K562 treated with DMSO at 1 percent for 24 hours (cell line): Measurements from ENCODE around the gene UBE2C. TPM values are rescaled to one million over a fixed set of nuclear protein-coding genes. Genes with fewer than 3 reads are reported as not detected.

Experiments
- total RNA-seq: library from RNA; unstranded; fragments of 300-600 nt; gene quantifications from 2 replicates; pipeline ENCODE4 v1.2.3, GENCODE V29; 2022; ENCODE audit warnings: low read depth; ENCODE audit not compliant: insufficient read depth

Gene UBE2C
- total RNA-seq = 1.1 and 1.4 TPM in 2 replicates

DNA sequence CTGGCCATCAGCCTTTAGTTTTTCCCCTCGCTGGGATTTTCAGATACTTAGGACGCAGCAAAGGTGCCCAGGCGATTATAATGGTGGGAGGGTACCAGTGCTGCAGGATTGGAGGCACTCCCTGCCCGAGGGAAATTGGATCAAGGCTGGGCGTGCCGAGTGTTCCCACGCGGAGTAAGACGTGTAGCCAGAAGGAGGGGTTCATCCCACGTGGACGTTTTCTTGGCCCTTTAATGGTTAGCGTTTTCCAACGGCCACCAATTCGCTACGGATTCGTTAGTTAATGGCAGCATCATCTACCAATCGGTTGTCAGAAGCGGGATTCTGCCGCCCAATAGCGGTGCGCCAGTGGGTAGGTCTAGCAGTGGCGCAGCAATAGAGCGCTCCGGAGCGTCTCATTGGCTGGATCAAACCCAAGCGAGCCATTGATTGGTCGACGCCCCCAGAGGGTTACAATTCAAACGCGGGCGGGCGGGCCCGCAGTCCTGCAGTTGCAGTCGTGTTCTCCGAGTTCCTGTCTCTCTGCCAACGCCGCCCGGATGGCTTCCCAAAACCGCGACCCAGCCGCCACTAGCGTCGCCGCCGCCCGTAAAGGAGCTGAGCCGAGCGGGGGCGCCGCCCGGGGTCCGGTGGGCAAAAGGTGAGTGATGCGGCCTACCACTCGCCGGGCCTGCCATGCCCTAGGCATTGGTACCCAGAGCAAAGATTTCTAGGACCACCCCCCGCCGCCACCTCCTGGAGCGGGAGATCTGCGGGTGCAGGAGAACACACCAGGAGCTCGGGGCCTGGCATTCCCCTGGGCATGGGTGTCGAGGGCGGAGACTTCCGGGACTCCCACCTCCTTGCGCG lies at the start of gene UBE2C:
Gene UBE2C (plus strand): TSS at position 488 of the 849 bp plus-strand sequence. CDS start 52 bp downstream, at position 540.

GRCh38 chr20:45827030-45827652 lies 14.7 kb downstream of the UBE2C start, which contains the start of gene TNNC2:
TSS of gene TNNC2 (minus strand) at chr20:45827312. CDS start at chr20:45827248, 64 bp downstream.

GRCh38 chr20:45833030-45833882 lies 20.8 kb downstream of the UBE2C start, which contains the start of gene SNX21:
TSS of gene SNX21 (plus strand) at chr20:45833799. CDS start at chr20:45833920, 121 bp downstream.

GRCh38 chr20:45857114-45857881 lies 44.9 kb downstream of the UBE2C start, which contains the start of the genes ACOT8 and ZSWIM3:
TSS of gene ACOT8 (minus strand) at chr20:45857392. CDS start at chr20:45857315, 77 bp downstream.
TSS of gene ZSWIM3 (plus strand) at chr20:45857614. CDS start at chr20:45857826, 212 bp downstream.

Other genes starting within 250 kb of the UBE2C start
- not detected in 2 replicates for gene WFDC8, start 233.4 kb upstream of the UBE2C start, total RNA-seq
- gene WFDC10A, start 182.9 kb upstream of the UBE2C start, total RNA-seq = not detected in 2 replicates
- gene WFDC9, start 181.4 kb upstream of the UBE2C start, total RNA-seq = not detected in 2 replicates
- gene WFDC11, start 142.4 kb upstream of the UBE2C start, total RNA-seq = not detected in 2 replicates
- not detected in 2 replicates for gene WFDC13, start 110.6 kb upstream of the UBE2C start, total RNA-seq
- gene WFDC10B, start 107.6 kb upstream of the UBE2C start, total RNA-seq = not detected in 2 replicates
- gene SPINT4, start 90.3 kb upstream of the UBE2C start, total RNA-seq = not detected in 2 replicates
- not detected in 2 replicates for gene WFDC3, start 20.8 kb upstream of the UBE2C start, total RNA-seq
- 43.2 and 49.6 TPM in 2 replicates for gene DNTTIP1, start 20.7 kb upstream of the UBE2C start, total RNA-seq
- 0.63 TPM in 1 of 2 replicates, not detected in the other for gene TNNC2, start 14.7 kb downstream of the UBE2C start, total RNA-seq
- gene SNX21, start 21.2 kb downstream of the UBE2C start, total RNA-seq = 4.5 and 9.1 TPM in 2 replicates
- gene ACOT8, start 44.7 kb downstream of the UBE2C start, total RNA-seq = 79.1 and 83.5 TPM in 2 replicates
- 6.3 and 7.3 TPM in 2 replicates for gene ZSWIM3, start 45.0 kb downstream of the UBE2C start, total RNA-seq
- gene ZSWIM1, start 68.6 kb downstream of the UBE2C start, total RNA-seq = 14.3 and 14.4 TPM in 2 replicates
- 1.8 TPM in 2 replicates for gene SPATA25, start 75.0 kb downstream of the UBE2C start, total RNA-seq
- 5.7 and 6.2 TPM in 2 replicates for gene NEURL2, start 78.6 kb downstream of the UBE2C start, total RNA-seq
- gene CTSA, start 78.7 kb downstream of the UBE2C start, total RNA-seq = 89.9 and 90.0 TPM in 2 replicates
- 25.1 and 27.9 TPM in 2 replicates for gene PLTP, start 99.5 kb downstream of the UBE2C start, total RNA-seq
- gene PCIF1, start 122.0 kb downstream of the UBE2C start, total RNA-seq = 34.6 and 41.6 TPM in 2 replicates
- 12.7 and 16.1 TPM in 2 replicates for gene ZNF335, start 159.6 kb downstream of the UBE2C start, total RNA-seq
- gene MMP9, start 196.3 kb downstream of the UBE2C start, total RNA-seq = 0.29 TPM in 1 of 2 replicates, not detected in the other
- 16.6 and 17.4 TPM in 2 replicates for gene SLC12A5, start 216.6 kb downstream of the UBE2C start, total RNA-seq